ENCODE results near the gene NAALADL2.

NAALADL2 gene

DNA sequence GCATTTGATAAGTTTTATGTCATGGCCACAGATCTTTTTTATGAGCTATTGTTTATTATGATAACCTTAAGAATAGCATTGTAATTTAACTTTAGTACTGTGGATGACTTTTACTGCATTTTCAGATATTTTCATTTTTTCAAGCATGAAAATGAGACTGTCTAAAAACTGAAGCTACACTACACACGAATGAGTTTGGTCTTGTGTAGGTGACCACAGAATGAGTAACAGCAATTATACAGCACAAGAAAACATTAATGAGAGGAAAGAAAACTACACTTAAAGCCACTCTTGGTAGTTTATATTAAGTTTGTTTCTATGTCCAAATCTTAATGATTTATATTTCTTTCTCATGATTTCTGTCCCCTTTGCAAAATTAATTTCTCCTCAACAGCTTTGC lies 809.2 kb downstream of the NAALADL2 start:
- DNase-seq (ENCODE audit: low spot score): no peak

DNA sequence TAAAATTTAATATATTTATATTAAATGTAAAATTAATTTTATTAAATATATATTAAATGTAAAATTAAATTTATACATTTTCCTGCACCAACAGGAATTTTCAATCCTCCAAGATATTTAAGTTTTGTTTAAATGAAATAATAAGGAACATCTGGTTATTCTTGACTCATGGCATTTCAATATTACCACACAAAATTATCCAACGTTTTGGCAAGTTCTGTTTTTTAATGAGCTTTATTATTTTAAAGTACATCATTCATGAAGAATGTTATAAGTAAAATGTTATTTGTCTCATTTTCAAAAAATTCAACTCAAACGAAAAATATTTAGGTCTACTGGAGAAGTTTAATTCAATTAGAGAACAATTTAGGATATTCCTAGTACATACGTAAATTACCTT lies 811.4 kb downstream of the NAALADL2 start:
- no peak for DNase-seq (ENCODE audit: low spot score)

DNA sequence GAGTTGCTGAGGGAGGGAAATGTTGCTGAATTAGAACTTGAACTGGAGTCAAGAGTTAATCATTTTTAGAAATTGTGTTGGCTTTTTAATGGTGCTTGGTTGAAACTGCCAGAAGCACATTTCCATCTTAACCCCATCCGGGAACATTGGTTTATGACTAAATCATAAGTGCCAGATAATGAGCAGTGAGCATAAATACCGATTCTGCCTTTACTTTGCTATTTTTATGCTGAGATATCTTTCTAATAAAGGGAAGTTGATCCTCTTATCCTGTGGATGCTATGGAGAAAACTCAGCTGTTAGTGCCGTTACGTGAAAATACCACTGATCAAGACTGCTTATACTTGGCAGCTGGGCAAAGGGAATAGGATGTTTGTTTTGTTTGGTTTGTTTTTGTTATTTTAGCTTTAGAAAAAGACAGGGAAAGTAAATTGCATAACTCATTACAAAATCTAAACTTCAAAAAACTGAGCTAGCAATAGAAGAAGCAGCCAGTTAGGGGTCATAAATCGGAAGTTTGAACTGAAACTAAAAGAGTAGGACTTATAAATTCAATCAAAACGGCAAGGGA lies 813.1 kb downstream of the NAALADL2 start:
- no peak for DNase-seq (ENCODE audit: low spot score)

DNA sequence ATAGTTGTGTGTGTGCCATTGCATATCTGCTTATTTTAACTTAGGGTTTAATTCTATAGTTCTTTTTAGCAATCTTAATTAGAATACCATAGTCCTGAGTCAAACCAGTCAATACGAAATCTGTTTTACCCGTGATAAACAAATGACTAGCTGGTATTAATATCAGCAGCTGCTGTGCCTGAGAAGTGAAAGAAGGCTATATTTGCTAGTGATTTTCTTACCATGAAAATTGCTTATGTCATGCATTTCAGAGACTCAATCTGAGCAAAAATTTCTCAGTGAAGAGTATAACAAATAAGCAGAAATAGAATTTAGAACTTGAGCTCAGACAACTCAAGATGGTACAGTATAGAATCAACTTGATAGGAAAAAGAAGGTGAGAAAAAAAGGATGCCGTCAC lies 820.4 kb downstream of the NAALADL2 start:
- DNase-seq (ENCODE audit: low spot score): no peak

DNA sequence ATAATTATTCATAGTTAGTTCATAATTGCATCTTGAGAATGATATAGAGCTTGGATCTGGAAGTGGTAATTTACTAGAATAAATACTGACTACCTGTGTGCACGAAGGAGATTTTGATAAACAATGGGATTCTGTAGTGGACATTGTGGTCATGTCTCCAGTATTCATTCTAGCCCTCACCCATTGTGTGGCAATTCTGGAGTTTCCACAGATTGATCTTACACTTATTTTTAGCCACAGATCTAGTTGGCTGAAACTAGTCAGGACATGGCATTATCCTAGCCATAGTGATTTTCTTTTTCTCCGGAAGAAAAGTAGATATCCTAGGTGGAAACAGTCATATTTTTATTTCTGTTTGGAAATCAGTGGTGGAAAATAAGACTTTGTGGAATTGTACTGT lies 833.1 kb downstream of the NAALADL2 start:
- no peak for DNase-seq (ENCODE audit: low spot score)

DNA sequence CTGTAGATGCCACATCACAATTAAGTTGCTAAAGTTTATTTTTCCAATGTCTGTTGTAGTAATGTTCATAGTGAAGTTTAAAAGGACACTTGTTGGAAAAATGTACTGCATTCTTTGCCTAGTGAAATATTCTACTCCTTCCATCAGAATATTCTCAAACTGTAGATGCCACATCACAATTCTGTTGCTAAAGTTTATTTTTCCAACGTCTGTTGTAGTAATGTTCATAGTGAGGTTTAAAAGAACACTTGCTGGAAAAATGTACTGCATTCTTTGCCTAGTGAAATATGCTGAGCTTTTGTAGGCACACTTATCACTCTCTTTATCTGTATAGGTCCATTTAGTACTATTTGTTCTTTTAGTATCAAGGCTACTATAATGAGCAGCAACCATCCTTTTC lies 836.1 kb downstream of the NAALADL2 start:
- no peak for DNase-seq (ENCODE audit: low spot score)

DNA sequence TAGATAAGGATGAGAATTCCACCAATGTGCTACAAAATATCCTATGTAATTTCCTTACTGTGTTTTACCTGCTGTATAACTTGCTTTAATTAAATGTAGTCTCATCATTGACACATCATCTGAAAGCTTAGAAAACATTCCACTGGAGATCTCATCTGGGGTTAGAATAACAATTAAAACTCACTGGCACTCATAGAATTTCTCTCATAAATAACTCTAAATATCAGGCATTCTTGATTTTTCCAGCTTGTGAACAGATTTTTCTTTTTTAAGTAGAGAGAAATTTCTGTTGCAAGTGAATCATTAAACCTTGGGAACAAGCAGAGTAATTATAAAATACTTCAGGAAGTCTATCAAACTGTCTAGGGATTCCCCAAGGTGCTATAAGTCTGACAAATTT lies 843.8 kb downstream of the NAALADL2 start:
- no peak for DNase-seq (ENCODE audit: low spot score)

DNA sequence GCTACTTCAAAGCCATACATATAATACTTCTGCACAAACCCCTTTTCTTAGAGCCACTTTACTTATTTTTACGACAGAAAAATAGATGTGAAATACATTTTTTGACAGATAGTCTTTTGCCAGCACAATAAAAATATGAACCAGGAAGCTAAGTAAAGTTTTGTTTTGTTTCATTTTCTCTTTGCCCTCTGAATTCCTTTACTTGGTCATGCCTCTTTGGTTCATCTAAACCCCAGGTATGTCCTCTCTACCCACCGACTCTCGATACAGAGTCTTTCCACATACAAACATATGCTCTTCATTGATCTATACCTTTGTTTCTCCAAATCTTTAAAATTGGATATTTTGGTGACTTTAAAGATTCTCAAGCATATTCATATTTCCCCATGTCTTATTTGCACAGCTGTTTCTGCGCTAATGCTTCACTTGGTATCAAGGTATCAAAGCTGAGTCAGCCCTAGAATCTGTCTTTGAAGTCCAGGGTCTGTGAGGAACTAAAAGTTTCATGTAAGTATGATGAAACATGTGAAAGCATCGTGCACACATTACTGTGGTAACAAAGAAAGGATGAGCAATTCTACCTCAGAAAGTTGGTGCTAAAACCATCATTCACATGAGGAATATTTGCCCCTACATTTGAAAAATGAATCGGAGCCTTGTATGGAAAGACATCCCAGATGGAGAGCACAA lies 845.4 kb downstream of the NAALADL2 start:
- DNase-seq (ENCODE audit: low spot score): no peak

DNA sequence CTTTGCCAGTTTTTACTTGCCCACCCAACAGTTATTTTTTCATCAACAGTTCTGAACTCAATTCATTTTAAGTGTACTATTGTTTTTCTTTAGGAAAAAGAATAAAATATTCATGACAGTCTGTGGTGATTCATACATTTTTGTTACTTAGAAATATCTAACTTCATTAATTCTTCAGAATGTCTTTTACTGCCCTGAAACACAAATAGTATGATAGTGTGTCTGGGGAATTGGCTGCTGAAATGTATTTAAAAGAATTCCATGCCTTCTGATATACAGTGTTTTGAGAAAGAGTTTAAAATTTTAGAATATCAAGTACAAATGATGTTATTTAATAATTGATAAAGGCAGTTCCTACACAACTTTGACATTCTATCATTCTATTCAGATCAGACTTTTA lies 854.1 kb downstream of the NAALADL2 start:
- no peak for DNase-seq (ENCODE audit: low spot score)

DNA sequence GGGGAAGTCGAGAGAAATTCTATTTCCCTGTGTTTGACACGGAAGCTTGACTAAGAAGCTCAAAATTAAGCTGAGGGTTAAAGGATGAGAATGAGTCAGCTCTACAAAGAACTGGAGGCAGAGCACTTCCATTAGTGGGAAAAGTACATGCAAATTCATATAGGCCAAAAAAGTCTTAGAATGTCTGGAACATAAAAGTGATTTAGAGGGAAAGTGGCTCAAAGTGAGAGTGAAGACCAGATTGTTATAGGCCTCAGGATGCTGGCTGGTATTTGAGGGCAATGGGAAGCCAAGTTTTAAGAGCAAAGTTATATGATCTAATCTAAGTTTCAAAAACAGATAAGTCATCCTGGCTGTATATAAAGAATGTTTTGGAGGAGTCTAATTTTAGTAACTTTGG lies 857.3 kb downstream of the NAALADL2 start:
- no peak for DNase-seq (ENCODE audit: low spot score)

DNA sequence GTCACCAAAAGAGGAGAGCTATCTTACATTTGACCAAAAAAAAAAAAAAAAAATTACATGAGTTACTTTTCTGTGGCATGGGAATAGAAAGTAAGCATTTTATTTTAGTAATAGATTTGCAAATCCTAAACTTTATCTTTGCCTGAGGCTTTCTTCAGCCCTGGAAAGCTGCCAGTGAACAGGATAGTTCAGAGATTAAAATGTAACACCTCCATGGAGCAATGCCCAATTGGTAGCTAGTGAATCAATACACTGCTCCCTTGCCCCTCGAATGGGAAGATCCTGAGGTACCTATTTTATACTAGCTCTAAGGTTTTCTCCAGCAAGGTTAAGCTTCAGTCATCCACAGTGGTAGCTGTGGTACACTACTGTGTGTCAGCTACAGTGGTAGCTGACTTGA lies 867.1 kb downstream of the NAALADL2 start:
- DNase-seq (ENCODE audit: low spot score): no peak

DNA sequence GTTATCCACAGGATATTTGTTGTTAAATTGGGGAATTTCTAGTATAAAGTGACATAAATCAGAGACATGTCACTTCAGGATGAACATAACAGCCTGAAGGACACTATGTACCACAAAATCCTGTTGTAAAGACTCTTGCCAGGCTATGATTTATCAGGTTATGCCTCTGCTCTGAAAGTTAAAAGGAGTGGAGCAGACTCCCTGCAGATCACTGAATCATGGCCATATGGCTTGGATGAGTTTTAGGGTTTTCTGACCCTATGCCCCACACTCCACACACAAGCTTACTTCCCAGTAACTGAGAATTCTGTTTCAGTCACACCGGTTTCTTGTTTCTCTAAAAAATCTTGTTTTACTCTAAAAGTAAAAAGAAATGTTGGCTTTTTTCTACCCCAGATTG lies 869.4 kb downstream of the NAALADL2 start:
- DNase-seq (ENCODE audit: low spot score): no peak

DNA sequence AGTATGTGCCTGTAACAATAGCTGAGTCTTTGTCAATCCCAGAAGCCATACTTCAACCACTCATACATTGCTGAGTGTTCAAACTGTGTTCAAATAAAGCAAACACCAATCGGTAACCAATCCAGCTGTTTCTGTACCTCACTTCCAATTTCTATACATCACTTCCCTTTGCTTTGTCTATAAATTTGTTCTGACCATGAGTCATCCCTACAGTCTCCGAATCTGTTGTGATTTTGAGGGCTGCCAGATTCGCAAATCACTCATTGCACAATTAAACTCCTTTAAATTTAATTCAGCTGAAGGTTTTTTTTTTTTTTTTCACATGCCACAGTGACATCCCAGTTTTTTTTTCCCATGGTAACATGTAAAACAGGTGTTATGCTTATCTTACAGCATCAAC lies 870.3 kb downstream of the NAALADL2 start:
- DNase-seq (ENCODE audit: low spot score): no peak

DNA sequence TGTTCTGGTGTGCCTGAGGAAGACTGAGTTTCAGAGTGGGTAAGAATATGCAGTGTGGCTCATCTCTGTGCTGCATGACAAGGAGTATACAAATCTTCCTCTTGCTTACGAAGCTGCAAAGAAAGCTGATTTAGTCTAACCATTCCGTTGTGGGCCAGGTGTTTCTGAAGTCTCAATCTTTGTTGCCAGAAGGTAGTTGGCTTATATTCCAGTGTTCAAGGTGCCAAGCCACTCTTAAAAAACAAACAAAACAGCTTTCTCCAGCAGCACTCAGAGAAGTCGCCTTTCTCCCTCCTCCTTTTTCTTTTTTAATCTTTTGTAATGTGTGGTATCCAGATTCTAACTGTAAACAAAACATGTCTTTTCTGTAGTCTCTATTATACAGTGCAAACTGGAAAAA lies 872.4 kb downstream of the NAALADL2 start:
- DNase-seq (ENCODE audit: low spot score): no peak

DNA sequence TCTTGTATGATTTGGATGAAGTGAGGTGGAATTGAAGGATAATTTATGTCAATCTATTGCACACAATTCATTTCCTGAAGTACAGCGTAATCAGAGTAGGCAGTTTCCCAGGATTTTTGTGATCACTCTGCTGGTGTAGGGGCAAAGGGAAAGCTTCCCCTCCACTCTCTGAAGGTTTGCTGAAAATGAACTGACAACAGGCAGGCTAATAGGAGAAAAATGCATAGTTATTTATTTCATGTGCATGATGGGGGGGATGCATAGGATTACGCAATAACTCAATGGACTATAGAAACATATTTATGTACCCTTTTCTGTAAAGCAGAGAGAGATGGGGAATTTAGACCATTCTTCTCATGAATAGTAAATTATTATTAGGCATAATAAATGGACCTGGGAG lies 872.9 kb downstream of the NAALADL2 start:
- no peak for DNase-seq (ENCODE audit: low spot score)

DNA sequence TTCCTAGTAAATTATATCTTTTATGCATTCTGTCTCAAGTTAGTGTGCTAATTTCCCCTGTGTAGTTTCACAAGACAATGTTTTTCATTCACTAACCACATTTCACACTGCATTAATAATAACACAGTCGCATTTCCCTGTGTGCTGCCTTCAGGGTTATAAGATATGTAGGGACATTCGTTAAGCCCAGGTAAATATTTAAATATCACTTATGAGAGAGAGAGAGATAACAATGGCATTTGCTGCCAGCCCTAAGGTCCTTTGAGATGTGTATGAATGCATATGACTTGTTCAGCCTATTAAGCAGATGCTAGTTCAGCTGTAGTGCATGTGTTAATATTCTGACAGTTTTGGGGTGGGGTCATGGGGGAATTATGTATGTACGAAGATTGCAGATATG lies 876.7 kb downstream of the NAALADL2 start:
- no peak for DNase-seq (ENCODE audit: low spot score)

DNA sequence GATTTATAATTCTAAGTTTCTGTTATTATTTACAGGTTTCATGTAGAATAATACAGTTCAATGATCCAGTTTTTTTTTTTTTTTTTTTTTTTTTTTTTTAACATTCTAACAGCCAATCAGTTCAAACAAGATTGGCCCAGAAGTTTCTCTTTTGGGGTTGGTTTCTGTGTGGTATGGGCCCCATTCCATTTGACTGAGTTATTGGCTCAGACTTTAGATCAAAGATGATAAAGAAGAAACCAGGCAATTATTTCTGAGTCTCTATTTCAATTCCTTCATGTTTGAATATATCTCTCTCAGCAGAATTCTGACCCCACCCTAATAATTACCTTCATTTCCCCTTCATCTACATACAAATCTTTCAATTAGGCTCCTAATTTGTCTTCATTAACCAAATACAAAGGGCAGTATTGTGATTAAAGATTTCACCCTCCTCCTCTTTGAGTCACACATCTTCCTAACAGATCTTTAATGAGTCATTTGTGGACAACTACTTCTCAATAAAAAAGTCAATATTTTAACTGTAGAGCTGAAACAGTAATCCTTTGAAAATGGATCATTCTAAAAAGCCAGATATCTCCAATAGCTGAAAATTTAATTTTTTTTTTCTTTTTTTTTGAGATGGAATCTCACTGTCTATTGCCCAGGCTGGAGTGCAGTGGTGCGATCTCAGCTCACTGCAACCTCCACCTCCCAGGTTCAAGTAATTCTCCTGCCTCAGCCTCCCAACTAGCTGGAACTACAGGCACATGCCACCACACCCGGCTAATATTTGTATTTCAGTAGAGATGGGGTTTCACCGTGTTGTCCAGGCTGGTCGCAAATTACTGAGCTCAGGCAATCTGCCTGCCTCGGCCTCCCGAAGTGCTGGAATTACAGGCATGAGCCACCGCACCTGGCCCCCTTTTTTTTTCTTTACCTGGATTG lies 878.8 kb downstream of the NAALADL2 start:
- no peak for DNase-seq (ENCODE audit: low spot score)

DNA sequence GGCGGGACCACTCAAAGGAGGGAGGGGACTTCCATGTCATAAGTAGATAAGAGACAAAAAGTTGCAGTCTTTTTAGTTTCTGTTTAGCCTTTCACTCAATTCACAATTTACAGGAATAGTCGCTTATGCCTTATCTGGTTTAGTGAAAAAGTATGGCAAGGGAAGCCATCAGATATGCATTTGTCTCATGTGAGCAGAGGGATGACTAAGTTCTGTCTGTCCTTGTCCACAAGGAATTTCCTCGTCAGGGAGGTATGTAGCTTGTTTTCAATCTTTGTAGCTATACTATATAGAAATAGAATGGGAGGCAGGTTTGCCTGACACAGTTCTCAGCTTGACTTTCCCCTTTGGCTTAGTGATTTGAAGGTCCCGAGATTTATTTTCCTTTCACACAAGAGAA lies 882.8 kb downstream of the NAALADL2 start:
- DNase-seq (ENCODE audit: low spot score): no peak

DNA sequence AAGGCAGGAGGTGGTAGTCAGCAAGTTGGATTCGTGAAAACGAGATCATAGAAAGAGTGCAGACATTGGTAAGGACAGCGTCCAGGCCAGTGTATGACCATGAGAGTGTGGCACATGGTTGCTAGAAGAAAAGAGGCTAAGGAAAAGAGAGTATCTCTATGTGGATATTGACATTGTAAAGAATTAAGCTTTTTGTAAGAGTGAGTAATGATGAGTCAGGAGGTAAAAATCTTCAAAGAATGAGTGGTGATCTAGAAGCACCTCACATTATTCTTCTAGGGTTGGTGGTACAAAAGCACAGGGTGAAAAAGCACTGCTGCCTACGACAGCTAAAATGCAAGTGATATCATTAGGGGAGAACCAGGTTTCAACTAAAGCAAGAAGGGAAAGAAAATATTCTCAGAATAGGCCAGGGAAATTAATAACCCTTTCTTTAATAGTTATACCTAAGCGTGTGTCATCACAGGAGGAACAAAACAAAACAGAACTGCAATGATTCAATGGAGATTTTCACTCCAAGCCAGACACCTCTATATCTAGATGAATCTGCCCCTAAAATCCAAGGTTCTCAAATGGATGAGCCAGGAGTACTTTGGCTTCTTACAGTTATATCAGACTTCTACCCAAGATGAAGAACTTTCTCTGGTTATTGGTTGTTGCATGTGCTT lies 884.7 kb downstream of the NAALADL2 start:
- no peak for DNase-seq (ENCODE audit: low spot score)

DNA sequence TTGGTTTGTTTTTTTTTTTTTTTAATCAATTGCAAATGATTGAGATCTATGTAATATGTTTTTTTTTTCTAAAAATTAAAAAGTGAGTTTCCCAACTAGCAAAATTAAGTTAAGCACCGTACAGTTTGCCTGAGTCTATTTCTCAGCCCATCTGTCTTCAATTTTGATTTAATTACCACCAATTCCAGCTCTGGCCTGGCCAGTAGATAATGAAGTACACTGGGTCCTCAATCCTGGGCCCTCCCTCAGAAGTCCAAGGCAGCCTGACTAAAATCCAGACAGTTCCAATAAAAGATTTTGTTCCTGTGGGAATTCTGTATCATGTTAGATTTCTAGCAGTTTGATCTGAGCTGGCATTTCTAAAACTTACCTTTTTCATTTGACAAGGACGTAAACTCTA lies 887.2 kb downstream of the NAALADL2 start:
- DNase-seq (ENCODE audit: low spot score): no peak

DNA sequence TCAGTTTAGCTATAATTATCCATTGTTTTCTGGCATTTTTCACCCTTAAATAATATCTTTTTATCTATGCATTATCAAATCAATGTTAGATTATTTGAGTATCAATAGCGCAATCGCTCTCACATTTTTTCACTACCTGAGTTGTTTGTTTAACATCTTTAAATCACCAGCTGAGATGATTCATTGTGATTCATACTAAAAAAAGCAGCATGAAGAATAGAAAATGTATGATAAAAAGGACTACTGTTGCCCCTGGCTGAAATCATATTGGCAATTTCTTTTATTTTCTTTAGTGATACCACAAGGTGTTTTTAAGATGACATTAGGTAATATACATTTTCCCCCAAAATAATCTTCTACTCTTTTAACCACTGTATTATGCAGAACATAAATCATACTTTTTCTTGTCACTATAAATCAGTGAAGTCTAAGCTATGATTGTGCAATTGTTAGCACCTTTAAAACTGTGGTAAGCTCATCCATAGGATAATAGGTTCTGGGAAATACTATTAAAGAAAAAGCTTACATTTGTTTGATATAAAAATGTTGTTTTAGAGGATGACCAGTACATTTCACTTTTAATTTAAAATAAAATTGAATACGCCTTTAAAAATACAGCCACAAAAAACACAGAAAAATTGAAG lies 889.1 kb downstream of the NAALADL2 start:
- DNase-seq (ENCODE audit: low spot score): no peak

DNA sequence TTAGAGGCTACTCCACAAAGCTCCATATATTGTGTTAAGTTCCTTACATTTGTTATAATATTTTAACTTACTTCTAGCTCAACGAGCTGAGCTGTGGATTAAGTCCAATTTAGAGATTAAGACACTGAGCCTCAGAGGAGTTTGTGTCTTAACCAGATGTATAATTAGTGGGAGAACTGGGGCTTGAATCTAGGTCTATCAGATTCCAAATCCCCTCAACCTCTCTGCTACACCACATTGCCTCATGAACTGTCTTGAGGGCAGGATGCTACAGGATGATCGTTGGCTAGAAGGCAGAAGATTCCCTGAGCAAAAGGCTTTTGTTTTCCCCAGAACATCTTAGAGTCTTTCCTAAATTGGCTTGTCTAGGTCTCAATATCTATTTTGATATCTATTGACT lies 890.8 kb downstream of the NAALADL2 start:
- DNase-seq (ENCODE audit: low spot score): no peak
